Natural killer cell (primary cell): Measurements from ENCODE around the gene FKBP1A. TPM values are rescaled to one million over a fixed set of nuclear protein-coding genes. Genes with fewer than 3 reads are reported as not detected.

Experiments
- ATAC-seq, 3 donors: fragments of 150-1000 bp in 2 of 3; fragments of 200-7000 bp in 1 of 3; cut with Tn5 transposase; 1 replicate in 1 of 3; 2 replicates in 2 of 3; pipeline ENCODE4 v1.10.0; 2021; ENCODE audit warnings: mild to moderate bottlenecking in 2 of 3, moderate library complexity in 2 of 3
- DNase-seq, 2 donors: peaks; one replicate each; pipeline versions ENCODE4 v3.0.0 to v3.0.0-alpha.2; 2013 to 2021; ENCODE audit warnings: mixed read lengths in 1 of 2
- H3K27ac ChIP-seq: one replicate; pipeline ENCODE4 v1.5.1; 2013; ENCODE audit warnings: mild to moderate bottlenecking, low read length
- H3K27me3 ChIP-seq: one replicate; pipeline ENCODE4 v1.6.1; 2013; ENCODE audit warnings: low read length; ENCODE audit not compliant: control insufficient read depth, insufficient read depth
- H3K36me3 ChIP-seq: one replicate; pipeline ENCODE4 v1.6.1; 2013; ENCODE audit warnings: low read length; ENCODE audit not compliant: control insufficient read depth, insufficient read depth
- H3K4me1 ChIP-seq: one replicate; pipeline ENCODE4 v1.6.1; 2013; ENCODE audit warnings: low read length; ENCODE audit not compliant: control insufficient read depth, insufficient read depth
- H3K4me3 ChIP-seq: one replicate; pipeline ENCODE4 v1.5.1; 2013; ENCODE audit warnings: low read length
- H3K9me3 ChIP-seq: one replicate; pipeline ENCODE4 v1.6.1; 2013; ENCODE audit warnings: low read length; ENCODE audit not compliant: control insufficient read depth, insufficient read depth
- H3K27ac Mint-ChIP-seq, 2 donors: one replicate each; pipeline ENCODE4 v1.8.0; 2022; ENCODE audit warnings: mild to moderate bottlenecking in 2 of 2, mixed read lengths in 2 of 2, moderate library complexity in 1 of 2
- H3K27me3 Mint-ChIP-seq, 2 donors: one replicate each; pipeline ENCODE4 v1.8.0; 2022; ENCODE audit warnings: low read depth in 2 of 2, mixed read lengths in 2 of 2
- H3K36me3 Mint-ChIP-seq: one replicate; pipeline ENCODE4 v1.8.0; 2022; ENCODE audit warnings: mixed read lengths
- H3K4me1 Mint-ChIP-seq, 2 donors: one replicate each; pipeline ENCODE4 v1.8.0; 2022; ENCODE audit warnings: mixed read lengths in 2 of 2
- H3K4me3 Mint-ChIP-seq: one replicate; pipeline ENCODE4 v1.8.0; 2022; ENCODE audit warnings: mild to moderate bottlenecking, moderate library complexity, mixed read lengths
- H3K9me3 Mint-ChIP-seq, 2 donors: one replicate each; pipeline ENCODE4 v1.8.0; 2022; ENCODE audit warnings: mixed read lengths in 2 of 2
- CTCF ChIP-seq: fragments of 200-600 bp; IDR thresholded peaks from one replicate; pipeline ENCODE4 v1.8.0; 2022; ENCODE audit warnings: antibody characterized with exemption
- WGBS: methylation state at CpG from one replicate; pipeline ENCODE4 v1.1.7; 2013; ENCODE audit warnings: missing lambda C conversion rate; ENCODE audit not compliant: insufficient coverage; 5-methylcytosine and 5-hydroxymethylcytosine counted together
- intact Hi-C: fragments of 100-400 bp; cut with micrococcal nuclease; formaldehyde crosslinking; loops from one replicate; pipeline ENCODE4 v1.14.2; 2022
- total RNA-seq, 4 donors: library from RNA; stranded (reverse); fragments of 120-200 nt in 1 of 4; gene quantifications; one replicate each; pipeline versions ENCODE4 v1.2.3 to v1.2.4, GENCODE V29; 2013 to 2022

Gene FKBP1A
- total RNA-seq: 10 to 100 TPM; 74.6 to 76.4 (median 75.4) TPM
- 56.1 TPM for total RNA-seq (2013)

GRCh38 chr20:1392693-1393506 is at the start of gene FKBP1A:
FKBP1A (minus strand) TSS chr20:1393054; CDS start chr20:1392998, 56 bp downstream.
- Mint-ChIP-seq H3K27ac (peak within 1 kb of the TSS; percentile 89 to 90), H3K9me3 (no peaks in the 10 kb centered on the region), H3K4me3 (peak within 1 kb of the TSS; percentile 88), H3K27me3 (peaks cover 13 to 29% of the 10 kb centered on the region in 2 donors), H3K36me3 (peaks cover 9% of the 10 kb centered on the region), H3K4me1 (peaks cover 33 to 50% of the 10 kb centered on the region in 2 donors)
- peak; percentile 17 for TF ChIP-seq CTCF
- intact Hi-C loops: loop anchor here (1.0 to 2.0 kb wide), 3 partner anchors 44 to 73 kb away; partner anchors contain the start of gene NSFL1C
- Histone ChIP-seq H3K4me1 (peaks cover 48% of the 10 kb centered on the region), H3K27me3 (no peaks in the 10 kb centered on the region), H3K27ac (peak within 1 kb of the TSS; percentile 67), H3K9me3 (no peaks in the 10 kb centered on the region), H3K4me3 (peak within 1 kb of the TSS; percentile 49), H3K36me3 (no peaks in the 10 kb centered on the region)
- under 1% methylated on average over 78 of the region's 79 CpGs for WGBS
- DNase-seq: peak; percentile 82 to 97
- ATAC-seq: peak; percentile 95 to 98 (median 95)

GRCh38 chr20:1442304-1442703 is 49.5 kb upstream of the FKBP1A start:
- DNase-seq (no peak), ATAC-seq (no peak)
- Histone ChIP-seq H3K4me1 (no peaks in the 10 kb centered on the region), H3K36me3 (peaks cover 57% of the 10 kb centered on the region), H3K27ac (no peak overlapping the region), H3K4me3 (no peak overlapping the region), H3K9me3 (no peaks in the 10 kb centered on the region), H3K27me3 (no peaks in the 10 kb centered on the region)
- Mint-ChIP-seq H3K4me1 (peaks cover 0 to 11% of the 10 kb centered on the region in 2 donors), H3K9me3 (no peaks in the 10 kb centered on the region), H3K27ac (no peak overlapping the region), H3K4me3 (no peak overlapping the region), H3K36me3 (peaks cover 42% of the 10 kb centered on the region), H3K27me3 (no peaks in the 10 kb centered on the region)
- TF ChIP-seq CTCF: no peak
- intact Hi-C loops: no loop called here
- 100% methylated on average over 1 of the region's 2 CpGs for WGBS

GRCh38 chr20:1441133-1441532 is 48.3 kb upstream of the FKBP1A start:
- ATAC-seq (no peak), DNase-seq (peak in 1 of 2 donors; percentile 26)
- Histone ChIP-seq H3K27ac (no peak overlapping the region), H3K27me3 (no peaks in the 10 kb centered on the region), H3K4me1 (no peaks in the 10 kb centered on the region), H3K4me3 (no peak overlapping the region), H3K9me3 (no peaks in the 10 kb centered on the region), H3K36me3 (peaks cover 45% of the 10 kb centered on the region)
- H3K27me3 Mint-ChIP-seq: peaks cover 0 to under 1% of the 10 kb centered on the region in 2 donors
- 82% methylated on average over 3 of the region's 3 CpGs for WGBS
- no peak overlapping the region for H3K4me3 Mint-ChIP-seq
- no peak for TF ChIP-seq CTCF
- peaks cover 0 to 14% of the 10 kb centered on the region in 2 donors for H3K4me1 Mint-ChIP-seq
- no peak overlapping the region for H3K27ac Mint-ChIP-seq
- H3K9me3 Mint-ChIP-seq: no peaks in the 10 kb centered on the region
- peaks cover 36% of the 10 kb centered on the region for H3K36me3 Mint-ChIP-seq
- intact Hi-C loops: no loop called here
